HG02759 (cell line): ENCODE measurements around the gene SOS1.
"Not testable (repeated sequence)": the region's sequence is repeated elsewhere in the genome, so short reads cannot be mapped to it uniquely, and the experiment has no call there.

Experiments used
- ATAC-seq: cut with Tn5 transposase; IDR thresholded peaks from one replicate; pipeline ENCODE4 v1.9.1; 2021; ENCODE audit warnings: mild to moderate bottlenecking, moderate library complexity; ENCODE audit not compliant: unreplicated experiment

Gene SOS1

DNA sequence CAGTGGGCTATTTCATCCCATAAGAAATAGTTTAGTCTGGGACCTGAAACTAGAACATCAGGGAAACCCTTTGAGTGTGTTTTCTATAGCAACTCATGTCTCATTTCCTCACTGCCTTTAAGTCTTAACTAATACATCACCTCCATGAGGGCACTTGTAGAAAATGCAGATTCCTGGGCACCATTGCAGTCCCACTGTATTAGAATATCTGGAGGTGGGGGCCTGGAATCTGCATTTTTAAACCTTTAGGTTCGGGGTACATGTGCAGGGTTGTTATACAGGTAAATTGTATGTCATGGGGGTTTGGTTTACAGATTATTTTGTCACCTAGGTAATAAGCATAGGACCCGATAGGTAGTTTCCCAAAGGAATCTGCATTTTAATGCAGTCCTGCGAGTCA, 143.8 kb downstream of the SOS1 start:
- no peak for ATAC-seq

DNA sequence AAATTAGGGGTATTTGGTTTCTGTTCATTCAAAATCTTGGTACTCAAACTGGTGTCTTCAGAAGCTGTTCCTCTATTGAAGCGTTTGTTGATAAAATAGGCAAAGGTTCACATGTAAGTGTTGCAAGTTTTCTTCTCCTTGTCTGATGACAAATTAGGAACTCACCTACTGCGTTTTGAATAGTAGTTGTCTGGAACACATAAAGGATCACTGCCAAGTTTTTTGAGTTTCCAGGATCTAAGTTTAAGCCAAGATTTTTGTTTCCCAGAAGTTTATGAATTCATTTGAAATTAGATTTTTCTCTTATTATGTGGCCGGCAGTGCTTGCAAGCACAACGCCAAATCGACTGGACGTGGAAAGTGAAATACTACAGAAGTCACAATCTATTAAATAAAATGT, 145.8 kb downstream of the SOS1 start:
- ATAC-seq = no peak

DNA sequence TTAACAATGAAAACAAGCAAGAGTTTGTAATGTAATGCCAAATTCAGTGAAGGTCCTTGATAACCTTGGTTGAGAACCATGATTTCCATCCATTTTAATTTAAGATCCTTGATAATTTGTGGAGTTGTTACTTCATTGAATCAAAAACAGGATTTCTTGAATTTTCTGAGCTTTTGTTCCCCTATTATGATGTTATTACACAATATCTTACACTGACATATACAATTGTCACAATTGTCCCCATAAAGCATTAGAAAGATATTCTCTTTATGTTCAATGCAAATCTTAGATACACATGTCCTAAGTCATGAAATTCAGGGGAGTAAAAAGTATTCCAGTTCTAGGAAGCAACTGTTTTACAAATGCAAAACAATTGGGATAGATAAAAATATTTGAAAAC, 147.6 kb downstream of the SOS1 start:
- ATAC-seq = no peak

DNA sequence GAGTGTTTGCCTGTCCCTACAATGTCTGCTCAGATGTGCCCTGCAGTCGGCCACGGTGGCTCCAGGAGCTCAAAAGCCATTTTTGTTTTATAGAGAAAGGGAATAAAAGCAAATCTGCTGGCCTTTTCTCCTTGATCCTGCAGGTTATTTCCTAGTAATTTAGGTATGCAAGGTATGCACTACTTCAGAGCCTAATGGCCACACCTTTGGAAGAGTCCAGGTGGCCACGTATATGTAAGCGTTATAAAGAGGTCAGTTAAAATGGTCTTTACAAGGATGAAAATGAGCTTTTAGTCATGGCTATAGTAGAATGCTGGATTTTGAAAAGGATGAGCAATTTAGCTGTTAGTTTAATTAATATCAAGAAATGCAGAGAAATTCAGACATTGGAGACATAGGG, 149.5 kb downstream of the SOS1 start:
- ATAC-seq = no peak

DNA sequence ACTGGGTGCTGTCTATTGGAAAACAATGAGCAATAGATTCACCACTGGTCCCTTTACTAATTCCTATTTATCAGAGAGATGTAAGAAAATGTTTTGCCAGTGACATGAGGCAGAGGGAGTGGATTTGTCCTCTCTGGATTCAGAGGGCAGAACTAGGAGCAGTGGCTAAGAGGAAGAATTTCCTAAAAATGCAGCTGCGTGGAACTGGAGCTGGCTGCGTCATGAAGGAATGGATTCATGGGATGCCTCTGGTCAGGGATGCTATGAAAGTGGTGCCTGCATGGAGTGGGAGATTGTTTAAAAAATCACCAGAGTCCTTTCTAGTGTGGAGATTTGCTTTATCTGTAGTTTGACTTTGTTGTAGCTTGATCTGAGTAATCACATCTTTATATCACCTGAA, 152.8 kb downstream of the SOS1 start:
- ATAC-seq = no peak

DNA sequence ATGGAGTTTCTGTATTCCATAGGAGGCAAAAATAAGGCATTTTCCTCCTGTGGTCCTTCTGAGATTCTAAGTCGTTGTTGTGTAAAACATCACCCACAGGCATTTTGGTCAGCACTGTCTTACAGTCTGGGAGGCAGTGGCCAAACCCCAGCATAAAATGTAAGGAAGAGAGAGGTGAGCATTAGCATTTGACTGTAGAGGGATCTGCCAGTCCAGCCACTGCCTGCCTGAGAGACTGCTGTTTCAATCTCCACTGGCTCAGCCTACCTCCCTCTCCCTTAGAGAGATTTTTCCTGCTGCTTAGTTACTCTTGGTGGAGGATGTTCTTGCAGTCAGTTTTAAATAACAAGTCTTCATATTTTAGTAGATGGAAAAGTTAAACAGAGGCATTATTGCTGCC, 154.2 kb downstream of the SOS1 start:
- no peak for ATAC-seq

DNA sequence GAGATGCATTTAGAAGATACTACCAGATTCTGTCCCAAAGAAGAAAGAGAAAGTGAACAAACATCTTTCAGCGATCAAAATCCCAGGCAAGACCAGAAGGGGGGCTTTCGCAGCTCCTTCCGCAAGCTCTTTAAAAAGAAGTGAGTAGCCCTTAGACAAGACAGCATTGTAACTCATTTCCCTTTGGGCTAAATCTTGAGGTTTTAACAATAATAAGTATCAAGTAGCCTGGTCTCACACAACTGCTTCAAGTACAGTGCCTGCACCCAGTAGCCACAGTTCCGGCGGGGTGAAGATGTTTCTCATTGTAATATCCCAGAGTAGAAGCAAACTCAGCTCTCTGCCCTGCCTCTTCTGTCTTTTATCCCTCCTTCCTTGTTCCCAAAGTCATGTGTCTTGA, 154.8 kb downstream of the SOS1 start:
- no peak for ATAC-seq

DNA sequence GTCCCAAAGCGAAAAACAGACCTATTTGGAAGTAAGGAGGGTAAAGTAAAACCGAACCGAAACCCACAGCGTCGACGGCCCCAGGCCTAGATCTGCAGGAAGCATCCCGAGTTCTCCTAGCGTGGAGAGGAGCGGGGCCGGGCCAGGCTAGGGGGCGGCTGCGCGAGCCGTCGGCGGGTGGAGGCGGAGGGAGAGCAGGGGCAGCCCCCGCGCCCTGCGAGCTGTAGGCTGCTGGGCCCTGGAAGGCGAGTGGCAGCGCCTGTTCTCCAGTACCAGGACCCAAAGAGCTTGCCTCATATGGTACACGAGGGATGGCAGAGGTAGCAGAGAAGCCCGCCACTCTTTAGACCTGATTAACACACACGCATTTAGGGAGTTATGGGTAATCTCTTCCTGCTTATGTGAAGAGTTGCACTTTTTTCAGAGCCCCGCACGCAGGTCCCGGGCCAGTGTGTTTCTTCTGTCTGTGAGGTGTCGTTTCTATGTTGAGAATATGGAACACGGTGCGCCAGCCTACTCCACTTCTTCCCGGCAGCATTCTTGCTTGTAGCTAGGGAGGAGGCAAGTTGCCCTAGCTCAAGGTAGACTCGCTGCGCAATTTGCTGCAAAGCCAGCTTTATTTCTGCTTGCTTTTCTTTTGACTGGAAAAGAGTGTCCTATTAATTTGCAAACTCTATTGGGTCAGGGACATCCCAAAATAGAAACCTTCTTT, 160.1 kb downstream of the SOS1 start:
- ATAC-seq = peak; percentile 35

DNA sequence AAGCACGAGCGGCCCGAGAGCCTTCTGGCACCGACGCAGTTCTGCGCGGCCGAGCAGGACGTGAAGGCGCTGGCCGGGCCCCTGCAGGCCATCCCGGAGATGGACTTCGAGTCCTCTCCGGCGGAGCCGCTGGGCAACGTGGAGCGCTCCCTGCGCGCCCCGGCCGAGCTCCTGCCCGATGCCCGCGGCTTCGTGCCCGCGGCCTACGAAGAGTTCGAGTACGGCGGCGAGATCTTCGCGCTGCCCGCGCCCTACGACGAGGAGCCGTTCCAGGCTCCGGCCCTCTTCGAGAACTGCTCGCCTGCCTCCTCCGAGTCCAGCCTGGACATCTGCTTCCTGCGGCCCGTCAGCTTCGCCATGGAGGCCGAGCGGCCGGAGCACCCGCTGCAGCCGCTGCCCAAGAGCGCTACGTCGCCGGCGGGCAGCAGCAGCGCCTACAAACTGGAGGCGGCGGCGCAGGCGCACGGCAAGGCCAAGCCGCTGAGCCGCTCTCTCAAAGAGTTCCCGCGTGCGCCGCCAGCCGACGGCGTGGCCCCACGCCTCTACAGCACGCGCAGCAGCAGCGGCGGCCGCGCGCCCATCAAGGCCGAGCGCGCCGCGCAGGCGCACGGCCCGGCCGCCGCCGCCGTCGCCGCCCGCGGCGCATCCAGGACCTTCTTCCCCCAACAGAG, 160.8 kb downstream of the SOS1 start:
- peak; percentile 88 for ATAC-seq

DNA sequence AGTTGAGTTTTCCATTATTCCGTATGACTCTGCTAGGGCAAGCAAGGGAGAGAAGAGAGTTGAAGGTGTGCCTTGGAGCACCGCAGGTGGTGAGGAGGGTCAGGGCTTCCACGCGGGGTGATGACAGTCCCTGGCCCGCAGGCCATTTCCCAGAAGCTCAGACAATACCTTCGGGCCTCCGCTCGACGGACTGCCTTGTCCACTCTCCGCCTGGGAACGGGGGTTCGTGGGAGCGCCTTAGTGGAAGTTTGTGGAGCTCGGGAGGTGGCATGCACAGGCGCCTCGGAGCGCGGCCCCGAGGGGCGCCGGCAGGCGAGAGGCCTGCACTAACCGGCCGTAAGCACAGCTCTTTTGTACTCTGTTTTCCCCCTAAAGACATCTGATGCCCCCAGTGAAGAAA, 161.4 kb downstream of the SOS1 start:
- ATAC-seq = no peak

DNA sequence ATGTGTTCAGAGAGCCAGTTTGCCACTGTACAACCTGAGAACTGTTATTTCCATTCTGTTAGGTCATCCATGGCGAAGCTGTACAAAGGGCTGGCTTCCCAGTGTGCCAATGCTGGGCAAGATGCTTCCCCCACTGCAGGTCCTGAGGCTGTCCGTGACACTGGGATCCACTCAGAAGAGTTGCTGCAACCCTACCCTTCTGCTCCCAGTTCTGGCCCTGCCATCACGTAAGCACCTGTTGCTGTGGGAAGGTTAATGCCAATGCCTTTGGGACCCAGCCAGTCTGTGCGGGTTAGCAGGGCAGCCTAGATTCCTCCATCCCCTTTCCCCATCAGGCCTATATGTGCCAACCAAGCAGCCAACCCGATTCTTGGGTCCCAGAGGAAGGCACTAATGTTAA, 162.9 kb downstream of the SOS1 start:
- ATAC-seq = no peak

DNA sequence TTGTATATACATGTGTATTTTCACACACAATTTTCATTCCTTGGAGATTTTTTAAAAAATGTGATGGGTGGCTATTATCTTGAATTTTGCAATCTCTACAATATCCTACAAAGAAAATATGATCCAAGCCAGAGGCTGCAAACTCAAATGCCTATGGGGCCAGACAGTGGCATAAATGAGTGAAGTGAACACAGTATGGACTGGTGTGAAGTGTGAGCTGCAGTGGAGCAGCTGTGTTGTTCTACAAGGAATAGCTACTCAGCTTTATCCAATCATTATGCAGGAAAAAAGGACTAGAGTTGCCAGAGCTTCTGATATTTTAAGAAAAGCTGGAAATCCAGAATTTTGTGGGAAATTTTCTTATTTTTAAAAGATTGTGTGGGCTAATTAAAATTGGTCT, 169.1 kb downstream of the SOS1 start:
- no peak for ATAC-seq

DNA sequence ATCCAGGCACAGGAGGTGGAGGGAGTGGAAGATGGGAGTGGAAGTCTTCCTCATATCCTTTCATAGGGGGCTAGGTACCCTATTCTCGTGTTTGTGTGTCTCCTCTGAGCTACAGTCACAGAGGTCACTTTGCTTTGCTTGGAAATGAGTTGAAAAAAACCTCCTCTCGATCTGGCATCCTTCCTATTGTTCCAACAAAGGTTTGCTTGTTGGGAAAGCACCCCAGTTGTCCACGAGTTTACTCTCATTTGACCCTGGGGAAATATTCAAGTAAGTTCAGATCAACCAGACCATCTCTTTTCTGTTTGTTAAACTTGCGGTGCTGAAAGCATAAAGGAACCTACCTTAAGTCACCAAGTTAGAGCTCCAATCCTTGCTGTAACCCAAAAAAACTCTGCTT, 171.9 kb downstream of the SOS1 start:
- ATAC-seq = no peak

DNA sequence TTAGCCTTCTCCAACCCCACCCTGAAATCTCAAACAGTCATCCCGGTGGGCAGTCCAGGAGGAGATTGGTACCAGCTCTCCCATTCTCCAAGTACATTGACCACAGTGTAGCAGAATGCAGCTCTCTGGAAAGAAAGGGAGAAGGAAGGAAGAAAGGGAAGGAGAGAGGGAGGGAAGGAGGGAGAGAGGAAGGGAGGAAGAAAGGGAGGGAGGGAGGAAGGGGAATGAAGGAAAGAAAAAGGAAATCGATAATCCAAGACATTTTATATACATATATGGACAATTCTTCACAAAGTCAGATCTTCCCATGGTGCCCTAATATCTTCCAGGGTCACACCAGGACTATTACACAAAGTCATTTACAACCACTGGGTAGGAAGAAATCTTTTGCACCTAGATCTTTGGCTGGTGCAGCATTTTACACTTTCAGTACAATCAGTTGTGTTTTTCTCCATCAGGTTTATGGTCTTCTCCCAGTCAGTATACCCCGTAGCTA, 172.4 kb downstream of the SOS1 start:
- ATAC-seq = no peak

DNA sequence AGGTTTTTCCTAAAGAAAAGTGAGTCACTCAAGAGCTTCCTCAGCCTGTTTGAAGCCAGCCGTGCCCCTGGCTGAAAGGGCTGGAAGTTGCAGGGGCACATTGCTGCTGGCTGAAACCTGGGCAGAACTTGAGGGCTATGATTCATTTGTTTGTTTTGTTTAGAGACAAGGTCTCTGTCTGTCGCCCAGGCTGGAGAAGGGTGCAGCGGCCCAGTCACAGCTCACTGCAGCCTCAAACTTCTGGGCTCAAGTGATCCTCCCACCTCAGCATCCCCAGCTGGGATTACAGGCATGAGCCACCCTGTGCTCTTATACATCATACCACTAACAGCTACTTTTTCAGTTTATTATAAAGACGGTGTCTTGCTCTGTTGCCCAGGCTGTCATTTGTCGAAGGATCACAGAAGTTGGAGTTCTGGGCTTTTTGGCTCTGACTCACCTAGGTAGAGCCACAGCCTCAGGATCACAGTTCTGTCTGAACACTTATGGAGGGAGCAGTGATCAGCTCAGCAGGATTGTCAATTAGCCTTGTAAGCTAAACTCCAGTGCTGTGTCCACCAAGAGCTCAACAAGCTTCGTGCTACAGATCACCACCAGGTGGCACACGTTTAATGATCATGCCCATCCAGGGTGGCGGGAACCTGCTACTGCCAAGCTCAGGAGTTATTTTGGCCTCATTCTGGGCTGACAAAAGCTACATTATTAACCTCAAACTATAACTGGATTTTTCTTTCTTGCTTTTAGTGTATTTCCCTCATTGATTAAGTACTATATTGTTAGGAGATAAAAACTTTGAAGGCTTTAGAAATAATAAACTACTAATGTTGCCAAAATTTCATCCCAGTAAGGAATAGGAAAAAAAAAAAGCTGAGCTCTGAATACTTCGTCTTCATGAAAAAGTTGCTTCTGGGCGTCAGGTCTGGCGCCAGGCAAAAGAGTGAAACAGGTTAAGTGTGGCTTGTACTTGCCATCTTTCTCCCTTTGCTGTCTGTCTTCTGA, 173.3 kb downstream of the SOS1 start:
- ATAC-seq = peak; percentile 87

DNA sequence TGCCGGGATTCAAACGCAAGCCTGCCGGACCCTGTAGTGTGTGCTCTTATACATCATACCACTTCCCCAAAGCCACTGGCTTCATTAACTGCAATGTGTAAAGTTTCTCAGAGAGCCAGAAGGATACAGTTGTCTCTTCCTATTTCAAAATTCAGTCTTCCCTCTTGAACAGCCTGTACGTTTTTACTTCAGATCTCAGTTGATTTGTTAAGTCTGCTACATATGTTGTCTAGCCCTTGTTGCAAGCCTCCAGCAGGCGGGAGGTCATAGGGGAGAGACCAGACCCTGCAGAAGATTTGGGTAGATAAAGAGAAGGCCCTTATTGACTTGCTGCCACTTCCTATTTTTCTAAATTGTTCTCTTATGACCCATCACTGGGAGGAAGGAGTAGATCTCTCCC, 174.9 kb downstream of the SOS1 start:
- ATAC-seq = no peak

DNA sequence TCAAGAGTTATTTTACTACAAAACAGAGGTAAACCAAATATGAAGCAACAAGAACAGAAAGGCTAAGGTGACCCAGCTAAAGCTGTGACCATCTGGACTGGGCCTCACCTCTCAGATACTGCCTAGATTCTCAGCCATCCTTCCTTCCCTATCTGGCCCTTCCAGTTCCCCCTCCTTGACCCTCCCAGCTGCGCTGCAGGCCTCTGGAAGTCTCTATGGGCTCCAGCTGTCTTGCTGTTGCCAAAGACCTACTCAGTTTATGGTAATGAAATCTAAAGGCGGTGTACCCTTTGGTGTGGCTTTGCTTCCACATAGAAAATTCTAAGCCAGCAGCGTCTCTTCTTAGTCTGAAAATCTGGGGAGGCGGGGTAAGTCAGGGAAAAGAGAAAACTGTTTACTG, 175.5 kb downstream of the SOS1 start:
- no peak for ATAC-seq

DNA sequence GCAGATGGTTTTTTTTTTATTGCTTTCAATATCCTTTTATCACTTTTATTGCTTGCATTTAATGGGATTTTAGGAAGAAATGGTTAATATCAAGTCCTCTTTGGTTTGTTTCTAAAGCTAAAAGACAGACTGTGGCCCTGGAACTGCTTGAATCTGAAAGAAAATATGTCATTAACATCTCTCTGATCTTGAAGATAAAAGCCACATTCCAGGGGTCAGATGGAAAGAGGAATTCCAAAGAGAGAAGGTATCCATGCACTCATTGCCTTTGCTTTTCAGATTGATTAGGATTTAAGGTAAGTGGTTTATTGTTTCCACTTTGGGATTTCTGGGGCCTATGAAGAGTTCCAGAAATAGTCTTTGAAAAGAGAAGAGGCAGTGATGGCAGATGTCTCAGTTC, 177.1 kb downstream of the SOS1 start:
- no peak for ATAC-seq

DNA sequence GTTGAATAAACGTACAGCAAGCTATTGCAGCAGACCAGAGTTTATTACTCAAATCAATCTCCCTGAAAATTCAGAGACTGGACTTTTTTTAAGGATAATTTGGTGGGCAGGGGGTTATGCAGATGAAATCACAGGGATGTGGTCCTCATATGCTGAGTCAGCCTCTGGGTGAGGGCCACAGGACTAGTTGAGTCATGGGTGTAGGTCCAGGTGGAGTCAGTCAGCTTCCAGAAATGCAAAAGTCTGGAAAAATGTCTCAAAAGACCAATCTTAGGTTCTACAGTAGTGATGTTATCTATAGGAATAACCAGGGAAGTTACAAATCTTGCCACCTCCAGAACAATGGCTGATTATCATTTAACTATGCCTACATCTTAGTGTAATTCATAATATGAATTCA, 180.1 kb downstream of the SOS1 start:
- no peak for ATAC-seq

DNA sequence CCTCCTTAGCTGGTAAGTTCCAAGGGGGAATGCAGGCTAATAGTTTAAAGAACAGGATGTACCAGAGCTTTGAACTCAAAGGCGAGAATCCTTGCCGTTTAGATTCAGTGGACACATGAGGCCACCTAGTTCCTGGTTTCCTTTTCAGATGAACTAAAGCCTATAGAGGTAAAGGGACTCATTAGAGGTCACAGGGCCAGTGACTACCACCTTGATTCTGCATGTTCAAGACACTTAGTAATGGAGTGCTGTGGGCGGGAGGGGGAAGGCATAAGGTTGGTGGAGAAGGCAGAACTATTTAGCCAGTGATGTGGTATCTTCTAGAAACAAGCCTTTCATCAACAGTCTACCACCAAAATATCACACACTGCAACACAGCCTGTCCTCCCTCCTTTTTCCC, 183.3 kb downstream of the SOS1 start:
- ATAC-seq = no peak

DNA sequence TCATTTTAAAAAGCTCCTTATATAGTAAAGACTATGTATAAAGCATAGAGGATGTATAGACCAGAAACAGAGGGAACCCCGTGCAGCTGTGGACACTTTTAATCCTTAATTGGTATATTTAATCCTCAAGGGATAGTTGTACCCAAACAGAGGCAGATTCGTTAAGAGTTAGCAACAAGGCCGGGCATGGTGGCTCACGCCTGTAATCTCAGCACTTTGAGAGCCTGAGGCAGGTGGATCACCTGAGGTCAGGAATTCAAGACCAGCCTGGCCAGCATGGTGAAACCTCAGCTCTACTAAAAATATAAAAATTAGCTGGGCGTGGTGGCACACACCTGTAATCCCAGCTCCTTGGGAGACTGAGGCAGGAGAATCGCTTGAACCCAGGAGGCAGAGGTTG, 184.3 kb downstream of the SOS1 start:
- ATAC-seq = not testable (repeated sequence)
